Loucy (cell line): ENCODE results near the gene TOMM20.

ENCODE experiments used
- H2AFZ ChIP-seq: fragments of 200-600 bp; sonication (generic); 2 replicates; pipeline ENCODE4 v1.6.0; 2016; ENCODE audit warnings: antibody characterized with exemption, mild to moderate bottlenecking, low read length, moderate library complexity
- H3F3A ChIP-seq: fragments of 200-600 bp; 2 replicates; pipeline ENCODE4 v1.6.0; 2016; ENCODE audit warnings: antibody characterized with exemption, low read depth, mild to moderate bottlenecking
- H3K27me3 ChIP-seq: fragments of 200-600 bp; sonication (generic); 2 replicates; pipeline ENCODE4 v1.6.1; 2014; ENCODE audit warnings: low read length, mild to moderate bottlenecking; ENCODE audit not compliant: insufficient read depth, poor library complexity, severe bottlenecking
- H3K36me3 ChIP-seq: fragments of 200-600 bp; sonication (generic); 2 replicates; pipeline ENCODE4 v1.6.1; 2016; ENCODE audit warnings: low read length; ENCODE audit not compliant: insufficient read depth
- H3K4me1 ChIP-seq: fragments of 200-600 bp; sonication (generic); 2 replicates; pipeline ENCODE4 v1.5.1; 2014; ENCODE audit warnings: low read length, mild to moderate bottlenecking; ENCODE audit not compliant: insufficient read depth, poor library complexity, severe bottlenecking
- H3K4me2 ChIP-seq: fragments of 200-600 bp; sonication (generic); 2 replicates; pipeline ENCODE4 v1.6.0; 2014; ENCODE audit warnings: antibody characterized with exemption, low read length, low read depth, mild to moderate bottlenecking; ENCODE audit not compliant: poor library complexity, severe bottlenecking
- H3K4me3 ChIP-seq: fragments of 200-600 bp; sonication (generic); 2 replicates; pipeline ENCODE4 v1.5.1; 2014; ENCODE audit warnings: low read length, mild to moderate bottlenecking, mixed read lengths; ENCODE audit not compliant: poor library complexity, severe bottlenecking
- H3K79me2 ChIP-seq: fragments of 200-600 bp; sonication (generic); 2 replicates; pipeline ENCODE4 v1.6.1; 2014; ENCODE audit warnings: low read length; ENCODE audit not compliant: insufficient read depth
- H3K9ac ChIP-seq: fragments of 200-600 bp; sonication (generic); 2 replicates; pipeline ENCODE4 v1.6.0; 2014; ENCODE audit warnings: mild to moderate bottlenecking, low read depth, low read length, moderate library complexity; ENCODE audit not compliant: poor library complexity, severe bottlenecking
- H3K9me2 ChIP-seq: fragments of 200-600 bp; sonication (generic); replicated peaks from 2 replicates; pipeline ENCODE4 v1.6.1; 2016; ENCODE audit warnings: low read depth, low read length, mixed read lengths
- H3K9me3 ChIP-seq: fragments of 200-600 bp; sonication (generic); 2 replicates; pipeline ENCODE4 v1.6.1; 2014; ENCODE audit warnings: mild to moderate bottlenecking, antibody characterized with exemption, low read length, low read depth; ENCODE audit not compliant: insufficient read depth
- H4K20me1 ChIP-seq: fragments of 200-600 bp; sonication (generic); 2 replicates; pipeline ENCODE4 v1.6.0; 2014; ENCODE audit warnings: antibody characterized with exemption, low read length, mild to moderate bottlenecking; ENCODE audit not compliant: insufficient read depth, poor library complexity, severe bottlenecking
- EZH2phosphoT487 ChIP-seq: fragments of 200-600 bp; IDR thresholded peaks from 2 replicates; pipeline ENCODE4 v1.6.1; 2018; ENCODE audit warnings: antibody characterized with exemption, mild to moderate bottlenecking, moderate library complexity, borderline replicate concordance
- TF ChIP-seq, protein P1 (sequence below): fragments of 200-600 bp; sonication (generic); conservative IDR thresholded peaks from 2 replicates; pipeline ENCODE4 v1.5.1; 2014; ENCODE audit warnings: mild to moderate bottlenecking, antibody characterized with exemption, low read length

Gene TOMM20

GRCh38 chr1:235157150-235157549 lies 28.5 kb upstream of the TOMM20 start:
- no peaks in the 10 kb centered on the region for H3K9me2 ChIP-seq
- peak overlapping the region; percentile 39 for H3K4me3 ChIP-seq
- H3K27me3 ChIP-seq, result no peaks in the 10 kb centered on the region
- H3K4me1 ChIP-seq, result peaks cover 33% of the 10 kb centered on the region
- H2AFZ ChIP-seq, result no peak overlapping the region
- H3K79me2 ChIP-seq, result peaks cover 60% of the 10 kb centered on the region
- H3K9ac ChIP-seq, result peak overlapping the region; percentile 34
- H3K36me3 ChIP-seq, result peaks cover 16% of the 10 kb centered on the region; the same call in 1 of the 2 replicates
- H4K20me1 ChIP-seq, result no peaks in the 10 kb centered on the region
- H3F3A ChIP-seq, result no peaks in the 10 kb centered on the region; the same call in 1 of the 2 replicates
- no peak for TF ChIP-seq EZH2phosphoT487
- TF ChIP-seq, protein P1, sequence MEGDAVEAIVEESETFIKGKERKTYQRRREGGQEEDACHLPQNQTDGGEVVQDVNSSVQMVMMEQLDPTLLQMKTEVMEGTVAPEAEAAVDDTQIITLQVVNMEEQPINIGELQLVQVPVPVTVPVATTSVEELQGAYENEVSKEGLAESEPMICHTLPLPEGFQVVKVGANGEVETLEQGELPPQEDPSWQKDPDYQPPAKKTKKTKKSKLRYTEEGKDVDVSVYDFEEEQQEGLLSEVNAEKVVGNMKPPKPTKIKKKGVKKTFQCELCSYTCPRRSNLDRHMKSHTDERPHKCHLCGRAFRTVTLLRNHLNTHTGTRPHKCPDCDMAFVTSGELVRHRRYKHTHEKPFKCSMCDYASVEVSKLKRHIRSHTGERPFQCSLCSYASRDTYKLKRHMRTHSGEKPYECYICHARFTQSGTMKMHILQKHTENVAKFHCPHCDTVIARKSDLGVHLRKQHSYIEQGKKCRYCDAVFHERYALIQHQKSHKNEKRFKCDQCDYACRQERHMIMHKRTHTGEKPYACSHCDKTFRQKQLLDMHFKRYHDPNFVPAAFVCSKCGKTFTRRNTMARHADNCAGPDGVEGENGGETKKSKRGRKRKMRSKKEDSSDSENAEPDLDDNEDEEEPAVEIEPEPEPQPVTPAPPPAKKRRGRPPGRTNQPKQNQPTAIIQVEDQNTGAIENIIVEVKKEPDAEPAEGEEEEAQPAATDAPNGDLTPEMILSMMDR, result no peak
- H3K9me3 ChIP-seq, result no peaks in the 10 kb centered on the region
- H3K4me2 ChIP-seq, result peak overlapping the region; percentile 79

DNA sequence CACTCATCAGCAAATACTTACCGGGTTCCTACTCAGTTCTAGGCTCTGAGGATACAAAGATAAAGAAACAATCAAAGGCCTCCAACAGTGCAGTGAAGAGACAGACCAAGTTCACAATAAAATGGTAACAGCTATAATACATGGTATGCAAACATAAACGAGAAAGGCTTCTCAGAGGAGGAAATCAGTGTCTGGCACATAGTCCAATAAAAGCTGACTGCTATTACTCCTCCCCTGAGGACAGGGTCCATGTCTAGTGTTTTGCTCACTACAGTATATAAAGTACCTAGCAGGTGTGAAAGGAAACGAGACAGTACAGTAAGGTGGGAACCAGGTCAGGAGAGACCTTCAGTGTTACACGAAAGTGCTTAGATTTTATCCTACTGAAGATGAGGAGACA lies 28.1 kb upstream of the TOMM20 start:
- TF ChIP-seq, protein P1, result no peak
- TF ChIP-seq EZH2phosphoT487, result no peak
- H3K4me1 ChIP-seq, result peaks cover 31% of the 10 kb centered on the region
- H3K9me2 ChIP-seq, result no peaks in the 10 kb centered on the region
- H3K79me2 ChIP-seq, result peaks cover 59% of the 10 kb centered on the region
- no peaks in the 10 kb centered on the region for H3K27me3 ChIP-seq
- H3K4me3 ChIP-seq, result peak overlapping the region; percentile 39
- H3K36me3 ChIP-seq, result peaks cover 16% of the 10 kb centered on the region; the same call in 1 of the 2 replicates
- peak overlapping the region; percentile 79 for H3K4me2 ChIP-seq
- no peaks in the 10 kb centered on the region for H3K9me3 ChIP-seq
- no peak overlapping the region for H3K9ac ChIP-seq
- no peak overlapping the region for H2AFZ ChIP-seq
- no peaks in the 10 kb centered on the region; the same call in 1 of the 2 replicates for H3F3A ChIP-seq
- H4K20me1 ChIP-seq, result no peaks in the 10 kb centered on the region

DNA sequence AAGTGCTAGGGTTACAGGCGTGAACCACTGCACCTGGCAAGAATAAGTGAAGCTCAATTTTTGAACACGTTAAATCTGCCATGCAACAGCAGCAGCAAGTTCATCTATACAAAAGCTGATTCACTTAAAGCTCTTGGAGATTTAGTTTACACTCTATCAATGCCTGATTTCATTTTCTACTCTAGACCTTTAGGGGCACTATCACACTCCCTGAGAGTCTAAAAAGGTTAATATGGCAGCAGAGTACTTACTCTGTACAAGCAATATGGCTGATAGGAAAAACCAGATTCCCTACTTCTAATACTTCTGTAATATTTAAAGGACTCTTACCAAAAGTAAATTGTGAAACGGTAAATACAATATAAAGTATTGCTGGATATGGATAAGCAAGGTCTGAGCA lies 27.6 kb upstream of the TOMM20 start:
- H3F3A ChIP-seq, result no peaks in the 10 kb centered on the region; the same call in 1 of the 2 replicates

More for the DNA sequence above, 27.6 kb upstream of the TOMM20 start:
- Histone ChIP-seq H3K27me3 (no peaks in the 10 kb centered on the region), H3K9me3 (no peaks in the 10 kb centered on the region), H4K20me1 (no peaks in the 10 kb centered on the region), H3K36me3 (peaks cover 19% of the 10 kb centered on the region; the same call in 1 of the 2 replicates), H3K9ac (no peak overlapping the region), H2AFZ (no peak overlapping the region), H3K9me2 (no peaks in the 10 kb centered on the region), H3K4me2 (peak overlapping the region; percentile 79), H3K79me2 (peaks cover 55% of the 10 kb centered on the region), H3K4me3 (peak overlapping the region; percentile 39), H3K4me1 (peaks cover 31% of the 10 kb centered on the region)
- TF ChIP-seq, protein P1, result peak; percentile 50
- TF ChIP-seq EZH2phosphoT487, result no peak
